Inferior parietal cortex (tissue), 1 donor: ENCODE measurements around the gene ZFPM1.
"Not testable (repeated sequence)": the region's sequence is repeated elsewhere in the genome, so short reads cannot be mapped to it uniquely, and the experiment has no call there.

Experiments
- DNase-seq: peaks from one replicate; pipeline ENCODE4 v3.0.0-alpha.2; 2016; ENCODE audit errors: extremely low spot score

The ZFPM1 gene

GRCh38 chr16:88512728-88513696 lies 59.9 kb downstream of the ZFPM1 start:
- DNase-seq: no peak

GRCh38 chr16:88514070-88514469 lies 61.0 kb downstream of the ZFPM1 start:
- DNase-seq: no peak

GRCh38 chr16:88514526-88515232 lies 61.6 kb downstream of the ZFPM1 start:
- DNase-seq: no peak

- no peak for DNase-seq
Measured at GRCh38 chr16:88515371-88515770, 62.3 kb downstream of the ZFPM1 start.

GRCh38 chr16:88515925-88516594 lies 63.0 kb downstream of the ZFPM1 start:
- no peak for DNase-seq

GRCh38 chr16:88516601-88517061 lies 63.6 kb downstream of the ZFPM1 start:
- no peak for DNase-seq

GRCh38 chr16:88517208-88517774 lies 64.2 kb downstream of the ZFPM1 start:
- not testable (repeated sequence) for DNase-seq

- DNase-seq: not testable (repeated sequence)
Measured at GRCh38 chr16:88518411-88519111, 65.5 kb downstream of the ZFPM1 start.

- DNase-seq: no peak
Measured at GRCh38 chr16:88519240-88519639, 66.2 kb downstream of the ZFPM1 start.

- no peak for DNase-seq
Measured at GRCh38 chr16:88519938-88520653, 67.0 kb downstream of the ZFPM1 start.

- DNase-seq: no peak
Measured at GRCh38 chr16:88521674-88522073, 68.6 kb downstream of the ZFPM1 start.

- no peak for DNase-seq
Measured at GRCh38 chr16:88522276-88522949, 69.3 kb downstream of the ZFPM1 start.

- no peak for DNase-seq
Measured at GRCh38 chr16:88523309-88524161, 70.5 kb downstream of the ZFPM1 start.

GRCh38 chr16:88524274-88524972 lies 71.3 kb downstream of the ZFPM1 start:
- DNase-seq: no peak

- no peak for DNase-seq
Measured at GRCh38 chr16:88524973-88525662, 72.0 kb downstream of the ZFPM1 start.

GRCh38 chr16:88525663-88525990 lies 72.5 kb downstream of the ZFPM1 start:
- no peak for DNase-seq

- DNase-seq: no peak
Measured at GRCh38 chr16:88526008-88526905, 73.2 kb downstream of the ZFPM1 start.
